Measurements from ENCODE around the gene GALNT9.

DNA sequence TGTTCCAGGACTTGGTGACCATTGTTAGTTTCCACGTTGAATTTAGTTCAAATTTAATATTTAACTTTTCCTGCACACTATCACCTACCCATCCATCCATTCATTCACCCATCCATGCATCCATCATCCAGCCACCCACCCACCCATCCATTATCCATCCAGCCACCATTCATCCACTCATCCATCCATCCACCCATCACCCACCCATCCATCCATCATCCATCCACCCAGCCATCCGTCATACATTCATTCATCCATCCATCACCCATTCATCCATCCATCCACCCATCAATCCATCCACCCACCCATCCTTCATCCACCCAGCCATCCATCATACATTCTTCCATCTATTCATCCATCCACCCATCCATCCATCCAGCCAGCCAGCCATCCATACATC is 163.3 kb downstream of the GALNT9 start:
- TF ChIP-seq POLR2AphosphoS5 (IDR thresholded peaks at IDR 0.05; ENCODE audit: low read depth, low read length) = no peak
- TF ChIP-seq CTCF (IDR thresholded peaks at IDR 0.05) = no peak

Measured in SK-N-SH (cell line).